ENCODE data around the gene CACNA1G. TPM values are rescaled to one million over a fixed set of nuclear protein-coding genes. Genes with fewer than 3 reads are reported as not detected.

The CACNA1G gene
- total RNA-seq, 1 experiment from 2014 or later, result 6.7 TPM

DNA sequence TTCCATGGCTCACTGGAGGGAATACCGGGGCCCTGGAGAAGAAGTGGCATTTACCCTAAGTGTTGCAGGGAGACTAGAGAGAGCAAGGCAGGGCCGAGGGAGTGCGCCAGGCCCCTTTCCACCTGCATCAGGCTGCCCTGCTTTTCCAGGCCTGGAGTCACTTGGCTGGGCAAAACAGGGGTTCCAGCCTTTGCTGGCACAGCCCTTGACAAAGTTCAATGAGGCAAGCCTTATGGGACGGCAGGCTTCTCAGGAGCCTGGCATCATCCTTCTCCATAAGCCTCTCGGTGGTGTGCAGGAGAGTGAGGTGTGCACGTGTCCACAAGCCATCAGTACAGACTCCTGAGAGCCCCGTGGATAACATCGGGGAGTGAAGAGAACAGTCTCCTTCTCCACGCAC lies 27.1 kb downstream of the CACNA1G start (continued):
- TF ChIP-seq, protein P1, sequence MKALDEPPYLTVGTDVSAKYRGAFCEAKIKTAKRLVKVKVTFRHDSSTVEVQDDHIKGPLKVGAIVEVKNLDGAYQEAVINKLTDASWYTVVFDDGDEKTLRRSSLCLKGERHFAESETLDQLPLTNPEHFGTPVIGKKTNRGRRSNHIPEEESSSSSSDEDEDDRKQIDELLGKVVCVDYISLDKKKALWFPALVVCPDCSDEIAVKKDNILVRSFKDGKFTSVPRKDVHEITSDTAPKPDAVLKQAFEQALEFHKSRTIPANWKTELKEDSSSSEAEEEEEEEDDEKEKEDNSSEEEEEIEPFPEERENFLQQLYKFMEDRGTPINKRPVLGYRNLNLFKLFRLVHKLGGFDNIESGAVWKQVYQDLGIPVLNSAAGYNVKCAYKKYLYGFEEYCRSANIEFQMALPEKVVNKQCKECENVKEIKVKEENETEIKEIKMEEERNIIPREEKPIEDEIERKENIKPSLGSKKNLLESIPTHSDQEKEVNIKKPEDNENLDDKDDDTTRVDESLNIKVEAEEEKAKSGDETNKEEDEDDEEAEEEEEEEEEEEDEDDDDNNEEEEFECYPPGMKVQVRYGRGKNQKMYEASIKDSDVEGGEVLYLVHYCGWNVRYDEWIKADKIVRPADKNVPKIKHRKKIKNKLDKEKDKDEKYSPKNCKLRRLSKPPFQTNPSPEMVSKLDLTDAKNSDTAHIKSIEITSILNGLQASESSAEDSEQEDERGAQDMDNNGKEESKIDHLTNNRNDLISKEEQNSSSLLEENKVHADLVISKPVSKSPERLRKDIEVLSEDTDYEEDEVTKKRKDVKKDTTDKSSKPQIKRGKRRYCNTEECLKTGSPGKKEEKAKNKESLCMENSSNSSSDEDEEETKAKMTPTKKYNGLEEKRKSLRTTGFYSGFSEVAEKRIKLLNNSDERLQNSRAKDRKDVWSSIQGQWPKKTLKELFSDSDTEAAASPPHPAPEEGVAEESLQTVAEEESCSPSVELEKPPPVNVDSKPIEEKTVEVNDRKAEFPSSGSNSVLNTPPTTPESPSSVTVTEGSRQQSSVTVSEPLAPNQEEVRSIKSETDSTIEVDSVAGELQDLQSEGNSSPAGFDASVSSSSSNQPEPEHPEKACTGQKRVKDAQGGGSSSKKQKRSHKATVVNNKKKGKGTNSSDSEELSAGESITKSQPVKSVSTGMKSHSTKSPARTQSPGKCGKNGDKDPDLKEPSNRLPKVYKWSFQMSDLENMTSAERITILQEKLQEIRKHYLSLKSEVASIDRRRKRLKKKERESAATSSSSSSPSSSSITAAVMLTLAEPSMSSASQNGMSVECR (CRISPR knock-in tag; IDR thresholded peaks at IDR 0.05; ENCODE audit: borderline replicate concordance), result no peak
- TF ChIP-seq, protein P2, sequence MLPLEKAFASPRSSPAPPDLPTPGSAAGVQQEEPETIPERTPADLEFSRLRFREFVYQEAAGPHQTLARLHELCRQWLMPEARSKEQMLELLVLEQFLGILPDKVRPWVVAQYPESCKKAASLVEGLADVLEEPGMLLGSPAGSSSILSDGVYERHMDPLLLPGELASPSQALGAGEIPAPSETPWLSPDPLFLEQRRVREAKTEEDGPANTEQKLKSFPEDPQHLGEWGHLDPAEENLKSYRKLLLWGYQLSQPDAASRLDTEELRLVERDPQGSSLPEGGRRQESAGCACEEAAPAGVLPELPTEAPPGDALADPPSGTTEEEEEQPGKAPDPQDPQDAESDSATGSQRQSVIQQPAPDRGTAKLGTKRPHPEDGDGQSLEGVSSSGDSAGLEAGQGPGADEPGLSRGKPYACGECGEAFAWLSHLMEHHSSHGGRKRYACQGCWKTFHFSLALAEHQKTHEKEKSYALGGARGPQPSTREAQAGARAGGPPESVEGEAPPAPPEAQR (CRISPR knock-in tag; IDR thresholded peaks at IDR 0.05), result no peak
- TF ChIP-seq GRHL2 (CRISPR knock-in tag; IDR thresholded peaks at IDR 0.05; ENCODE audit: insufficient replicate concordance, severe bottlenecking) (no peak), ATF1 (CRISPR knock-in tag; IDR thresholded peaks at IDR 0.05) (no peak), STAT6 (CRISPR knock-in tag; conservative IDR thresholded peaks at IDR 0.05; ENCODE audit: low read depth) (no peak), ZBTB43 (CRISPR knock-in tag; IDR thresholded peaks at IDR 0.05) (no peak)

DNA sequence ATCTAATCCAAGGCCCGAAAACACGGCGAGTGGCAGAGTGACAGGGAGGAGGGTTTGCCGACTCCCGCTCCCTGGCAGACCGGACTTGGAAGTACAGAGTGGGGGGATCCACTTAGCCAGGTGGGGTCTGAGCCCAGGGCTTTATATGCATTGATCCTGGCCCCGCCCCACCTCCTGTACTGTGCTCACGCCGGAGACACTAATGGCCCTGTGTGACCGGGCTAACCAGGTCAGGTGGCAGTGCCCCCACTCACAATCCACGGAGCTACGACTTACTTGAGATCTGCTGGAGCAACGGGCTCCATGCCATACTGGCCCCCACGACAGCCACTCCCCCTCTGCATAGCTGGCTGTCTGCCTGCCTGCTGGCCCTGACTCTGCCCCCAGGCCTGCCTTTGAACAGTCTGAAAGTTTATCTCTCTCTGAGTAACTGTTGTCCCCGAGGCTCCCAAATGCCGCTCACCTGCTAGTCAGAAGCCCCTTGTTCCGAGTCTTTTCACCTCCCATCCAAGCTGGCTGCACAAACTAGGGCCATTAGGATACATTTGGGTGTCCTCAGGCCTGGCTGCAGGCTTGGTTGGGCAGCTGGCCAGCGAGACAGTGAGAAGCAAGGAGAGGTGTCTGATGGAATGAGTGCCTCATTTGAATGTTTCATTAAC lies 28.0 kb downstream of the CACNA1G start:
- DNase-seq (ENCODE audit: low spot score), result no peak
- Mint-ChIP-seq H3K27ac (no peak overlapping the region), H3K27me3 (ENCODE audit: low read depth) (no peaks in the 10 kb centered on the region), H3K4me1 (peaks cover 27% of the 10 kb centered on the region), H3K36me3 (no peaks in the 10 kb centered on the region), H3K9me3 (no peaks in the 10 kb centered on the region), H3K4me3 (no peak overlapping the region)
- CTCF ChIA-PET, result interaction anchor here (2.6 to 3.1 kb wide), 2 partner anchors 37 kb away, joined by 9 to 11 read pairs; no protein-coding TSS in a partner anchor
- POLR2A ChIA-PET, result no interaction called here
- ATAC-seq, result no peak
- no peak for TF ChIP-seq NFATC4 (CRISPR knock-in tag; IDR thresholded peaks at IDR 0.05)
- no peak for TF ChIP-seq NR3C1 (CRISPR knock-in tag; conservative IDR thresholded peaks at IDR 0.05; ENCODE audit: low read depth)
- no peak for TF ChIP-seq ESRRA (CRISPR knock-in tag; IDR thresholded peaks at IDR 0.05; ENCODE audit: borderline replicate concordance)
- TF ChIP-seq ATF6 (CRISPR knock-in tag; IDR thresholded peaks at IDR 0.05), result no peak
- no peak for TF ChIP-seq OVOL2 (CRISPR knock-in tag; IDR thresholded peaks at IDR 0.05; ENCODE audit: borderline replicate concordance)
- no peak for TF ChIP-seq FOXJ3 (CRISPR knock-in tag; IDR thresholded peaks at IDR 0.05; ENCODE audit: borderline replicate concordance)
- no peak for TF ChIP-seq ELF4 (CRISPR knock-in tag; IDR thresholded peaks at IDR 0.05; ENCODE audit: low read depth)
- TF ChIP-seq RORB (CRISPR knock-in tag; IDR thresholded peaks at IDR 0.05), result no peak
- TF ChIP-seq TCF7 (CRISPR knock-in tag; IDR thresholded peaks at IDR 0.05; ENCODE audit: low read depth), result no peak
